Activated naive CD8-positive, alpha-beta T cell treated with anti-CD3 and anti-CD28 coated beads, Interleukin-2, amount 10 ng/mL, durations not matched to agents 7 days and 5 days (primary cell): ENCODE data around the gene GYS2. TPM values are rescaled to one million over a fixed set of nuclear protein-coding genes. Genes with fewer than 3 reads are reported as not detected.

Source experiments
- ATAC-seq: fragments of 150-1000 bp; cut with Tn5 transposase; one replicate; pipeline ENCODE4 v1.10.0; 2021; ENCODE audit warnings: low read depth, moderate library complexity
- POLR2A ChIA-PET: fragments of 350-600 bp; sonication (Branson Sonifier 250); formaldehyde crosslinking; loops from one replicate; lab custom pipeline; 2021; ENCODE audit warnings: antibody characterized with exemption; lab: Charles Lee
- DNase-seq: peaks from one replicate; pipeline ENCODE4 v3.0.0; 2021
- H3K27ac Mint-ChIP-seq: one replicate; pipeline ENCODE4 v1.8.0; 2022; ENCODE audit warnings: mild to moderate bottlenecking, mixed read lengths
- H3K27me3 Mint-ChIP-seq: one replicate; pipeline ENCODE4 v1.8.0; 2022; ENCODE audit warnings: mild to moderate bottlenecking, moderate library complexity, mixed read lengths
- H3K36me3 Mint-ChIP-seq: one replicate; pipeline ENCODE4 v1.8.0; 2021; ENCODE audit warnings: mild to moderate bottlenecking, mixed read lengths
- H3K4me1 Mint-ChIP-seq: one replicate; pipeline ENCODE4 v1.8.0; 2021; ENCODE audit warnings: mixed read lengths
- H3K4me3 Mint-ChIP-seq: one replicate; pipeline ENCODE4 v1.8.0; 2022; ENCODE audit warnings: mild to moderate bottlenecking, moderate library complexity, mixed read lengths
- H3K9me3 Mint-ChIP-seq: one replicate; pipeline ENCODE4 v1.8.0; 2021; ENCODE audit warnings: mixed read lengths
- total RNA-seq, 2 experiments: library from RNA; stranded (reverse); gene quantifications; one replicate each; pipeline ENCODE4 v1.2.3, GENCODE V29; 2021

The GYS2 gene
- total RNA-seq, 2 experiments from 2014 or later = 0.14 to 0.17 TPM

DNA sequence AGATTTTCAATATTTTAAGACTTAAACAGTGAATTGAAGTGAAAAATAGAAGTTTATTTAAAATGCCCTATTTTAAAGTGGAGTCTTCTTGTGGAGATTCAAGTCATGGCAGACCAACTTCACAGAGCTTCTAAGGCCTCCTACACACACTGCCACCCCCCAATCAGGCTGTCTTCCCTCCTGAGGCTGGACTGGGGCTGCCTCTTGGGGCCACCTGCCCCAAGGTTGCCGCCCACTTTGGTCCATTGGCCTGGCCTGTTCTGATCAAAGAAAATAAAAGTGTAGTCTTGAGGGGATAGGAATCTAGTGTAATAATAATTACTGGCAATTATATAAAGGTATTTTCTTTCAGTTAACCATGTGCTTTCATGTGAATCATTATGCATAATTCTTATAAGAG lies 101.8 kb downstream of the GYS2 start:
- peaks cover 14% of the 10 kb centered on the region for H3K36me3 Mint-ChIP-seq
- H3K27ac Mint-ChIP-seq = no peak overlapping the region
- H3K4me1 Mint-ChIP-seq = peaks cover 32% of the 10 kb centered on the region
- ATAC-seq (no peak), DNase-seq (no peak)
- H3K27me3 Mint-ChIP-seq = no peaks in the 10 kb centered on the region
- no peak overlapping the region for H3K4me3 Mint-ChIP-seq
- H3K9me3 Mint-ChIP-seq = no peaks in the 10 kb centered on the region
- POLR2A ChIA-PET = interaction anchor here (1.8 to 2.5 kb wide), 3 partner anchors 8 to 152 kb away, joined by 6 to 17 read pairs (median 8); no protein-coding TSS in a partner anchor

GRCh38 chr12:21502164-21502496 lies 102.5 kb downstream of the GYS2 start:
- Mint-ChIP-seq H3K36me3 (peaks cover 17% of the 10 kb centered on the region), H3K4me3 (no peak overlapping the region), H3K4me1 (peaks cover 36% of the 10 kb centered on the region), H3K27me3 (no peaks in the 10 kb centered on the region), H3K9me3 (no peaks in the 10 kb centered on the region), H3K27ac (no peak overlapping the region)
- POLR2A ChIA-PET = interaction anchor here (1.4 to 3.2 kb wide), 6 partner anchors 9 to 155 kb away, joined by 5 to 33 read pairs (median 12); partner anchors contain the start of genes LDHB and PYROXD1
- ATAC-seq (peak; percentile 6), DNase-seq (no peak)

DNA sequence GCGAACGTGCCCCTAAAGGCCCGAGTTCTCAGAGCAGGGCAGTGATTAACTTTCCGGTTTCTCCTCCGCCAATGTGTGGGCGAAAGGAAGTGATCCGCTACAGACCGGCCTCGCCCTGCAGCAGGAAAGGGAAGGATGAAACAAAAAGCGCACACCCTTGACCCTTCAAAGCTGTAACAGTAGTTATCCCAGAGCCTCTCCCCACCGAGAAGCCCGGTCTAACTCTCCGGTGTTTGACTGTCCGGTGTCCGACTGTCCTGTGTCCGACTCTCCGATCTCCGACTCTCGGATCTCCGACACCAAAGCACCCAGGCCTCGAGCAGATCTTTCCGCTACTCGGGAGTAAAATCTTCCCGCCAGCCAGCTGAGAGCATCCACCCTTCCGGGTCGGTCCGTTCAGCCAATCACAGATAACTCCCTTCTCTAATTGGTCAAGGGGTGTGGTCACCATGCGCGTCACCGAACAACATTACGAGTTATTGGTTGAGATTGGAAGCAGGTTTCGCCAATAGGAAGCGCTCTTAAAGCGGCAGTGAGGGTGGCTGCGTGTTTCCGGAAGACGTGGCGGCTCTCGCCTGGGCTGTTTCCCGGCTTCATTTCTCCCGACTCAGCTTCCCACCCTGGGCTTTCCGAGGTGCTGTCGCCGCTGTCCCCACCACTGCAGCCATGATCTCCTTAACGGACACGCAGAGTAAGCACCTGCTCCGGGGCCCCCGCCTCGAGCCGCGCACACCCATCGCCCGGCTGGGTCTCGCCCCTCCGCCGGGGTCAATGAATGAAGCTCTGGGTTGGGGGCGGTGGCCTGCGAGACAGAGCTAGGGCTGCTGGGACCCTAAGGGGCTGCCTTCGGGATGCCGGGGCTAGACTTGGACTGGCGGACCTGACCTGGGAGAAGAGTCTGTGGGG lies 103.1 kb downstream of the GYS2 start, which contains the start of the genes GOLT1B and RECQL:
Gene GOLT1B (plus strand): TSS at position 532 of the 906 bp plus-strand sequence. CDS start 135 bp downstream, at position 667.
Gene RECQL (minus strand): TSS at position 378 of the 906 bp plus-strand sequence. CDS start 2,065 bp downstream, outside the sequence.
- Mint-ChIP-seq H3K27me3 (no peaks in the 10 kb centered on the region), H3K4me3 (no peak within 1 kb of the TSS), H3K9me3 (no peaks in the 10 kb centered on the region), H3K4me1 (peaks cover 36% of the 10 kb centered on the region), H3K27ac (no peak within 1 kb of the TSS), H3K36me3 (peaks cover 21% of the 10 kb centered on the region)
- peak; percentile 94 for ATAC-seq
- DNase-seq = peak; percentile 79
- POLR2A ChIA-PET = interaction anchor here (0.6 to 3.2 kb wide), 10 partner anchors 10 to 307 kb away, joined by 3 to 33 read pairs (median 6); partner anchors contain the start of genes LDHB and PYROXD1

DNA sequence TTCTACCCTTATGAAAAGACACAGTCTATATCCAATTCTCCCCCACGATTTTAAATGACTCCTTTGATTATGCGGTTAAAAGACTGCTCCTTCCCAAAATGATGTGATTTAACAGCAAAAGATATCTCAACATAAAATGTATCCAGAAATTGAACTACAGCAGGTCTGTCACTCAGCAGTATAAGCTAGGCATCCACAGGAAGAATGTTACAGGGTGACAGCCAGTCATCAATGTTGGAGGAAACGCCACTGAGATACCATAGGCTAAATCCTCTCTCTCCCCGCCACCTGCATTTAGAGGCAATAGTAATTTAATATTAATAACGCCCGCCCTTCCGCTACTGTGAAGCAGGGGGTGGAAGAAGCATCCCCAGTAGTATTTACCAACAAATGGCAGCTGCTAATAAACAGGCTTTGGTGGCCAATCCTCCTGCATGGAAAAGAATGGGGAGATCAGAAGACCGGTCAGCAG lies 103.8 kb downstream of the GYS2 start:
- Mint-ChIP-seq H3K36me3 (peaks cover 24% of the 10 kb centered on the region), H3K4me1 (peaks cover 36% of the 10 kb centered on the region), H3K27ac (no peak overlapping the region), H3K9me3 (no peaks in the 10 kb centered on the region), H3K4me3 (no peak overlapping the region), H3K27me3 (no peaks in the 10 kb centered on the region)
- POLR2A ChIA-PET = interaction anchor here (0.8 to 3.2 kb wide), 6 partner anchors 10 to 157 kb away, joined by 3 to 33 read pairs (median 11); partner anchors contain the start of genes LDHB and PYROXD1
- ATAC-seq (no peak), DNase-seq (no peak)

GRCh38 chr12:21499765-21500164 lies 104.9 kb downstream of the GYS2 start:
- POLR2A ChIA-PET = interaction anchor here (3.0 to 3.2 kb wide), 2 partner anchors 61 to 158 kb away, joined by 20 to 33 read pairs; partner anchors contain the start of genes LDHB and PYROXD1
- DNase-seq (no peak), ATAC-seq (no peak)
- H3K4me1 Mint-ChIP-seq = peaks cover 30% of the 10 kb centered on the region
- no peaks in the 10 kb centered on the region for H3K9me3 Mint-ChIP-seq
- no peaks in the 10 kb centered on the region for H3K27me3 Mint-ChIP-seq
- no peak overlapping the region for H3K27ac Mint-ChIP-seq
- H3K4me3 Mint-ChIP-seq = no peak overlapping the region
- H3K36me3 Mint-ChIP-seq = peaks cover 30% of the 10 kb centered on the region

Other genes starting within 250 kb of the GYS2 start
- not detected for gene IAPP, start 231.9 kb downstream of the GYS2 start, total RNA-seq
- gene PYROXD1, start 167.2 kb downstream of the GYS2 start, total RNA-seq = 10 to 100 TPM; 26.7 to 28.4 TPM
- 10 to 100 TPM; 82.1 to 86.8 TPM for gene RECQL, start 103.2 kb downstream of the GYS2 start, total RNA-seq
- gene GOLT1B, start 103.1 kb downstream of the GYS2 start, total RNA-seq = 10 to 100 TPM; 33.2 to 38.1 TPM
- under 1 TPM; 0.11 to 0.23 TPM for gene SPX, start 78.6 kb downstream of the GYS2 start, total RNA-seq
- 100 to 1,000 TPM; 911 to 954 TPM for gene LDHB, start 53.0 kb upstream of the GYS2 start, total RNA-seq
- not detected for gene KCNJ8, start 169.9 kb upstream of the GYS2 start, total RNA-seq